Measurements from ENCODE around the gene VCAM1. TPM values are rescaled to one million over a fixed set of nuclear protein-coding genes. Genes with fewer than 3 reads are reported as not detected.

VCAM1 gene
- total RNA-seq, 1 experiment from 2014 or later = 0.08 TPM

GRCh38 chr1:100746542-100746932, 27.0 kb downstream of the VCAM1 start:
- DNase-seq (ENCODE audit: low read depth, low spot score) (no peak), ATAC-seq (no peak)
- TF ChIP-seq CTCF (IDR thresholded peaks at IDR 0.05) (no peak), TCF7L2 (IDR thresholded peaks at IDR 0.05; ENCODE audit: low read depth, low read length) (no peak), REST (IDR thresholded peaks at IDR 0.05; ENCODE audit: insufficient read depth in 1 of 2, low read depth in 2 of 2, low read length in 1 of 2) (no peak), SIN3A (IDR thresholded peaks at IDR 0.05; ENCODE audit: borderline replicate concordance, insufficient read depth, low read depth, low read length) (no peak), POLR2AphosphoS5 (IDR thresholded peaks at IDR 0.05; ENCODE audit: low read depth, low read length) (no peak)
- H3K4me1 ChIP-seq (ENCODE audit: control insufficient read depth, insufficient read depth, low read length) = no peaks in the 10 kb centered on the region
- ChIA-PET CTCF (no interaction called here), POLR2A (no interaction called here)
- H3K27ac ChIP-seq (ENCODE audit: low read length) = no peak overlapping the region
- BruUV-seq (replicated peaks) = no TSS peak
- no peaks in the 10 kb centered on the region; the same call in 1 of the 2 replicates for H3K27me3 ChIP-seq (ENCODE audit: control insufficient read depth, insufficient read depth, low read length)
- H3K36me3 ChIP-seq (ENCODE audit: control insufficient read depth, insufficient read depth, low read length) = no peaks in the 10 kb centered on the region
- intact Hi-C loops (cut with micrococcal nuclease; ENCODE audit: unreplicated experiment) (no loop called here), in situ Hi-C loops (cut with HindIII; ENCODE audit: low pct_unique_long_range_greater_than_20kb, low sequenced_read_pairs) (no loop called here)
- no peaks in the 10 kb centered on the region for H3K9me3 ChIP-seq (ENCODE audit: control insufficient read depth, insufficient read depth, low read depth, low read length)
- H3K4me3 ChIP-seq (ENCODE audit: low read depth in 2 of 2, low read length in 2 of 2) = no peak overlapping the region

GRCh38 chr1:100747771-100748170, 28.2 kb downstream of the VCAM1 start:
- Histone ChIP-seq H3K27ac (ENCODE audit: low read length) (no peak overlapping the region), H3K4me3 (ENCODE audit: low read depth in 2 of 2, low read length in 2 of 2) (no peak overlapping the region), H3K36me3 (ENCODE audit: control insufficient read depth, insufficient read depth, low read length) (no peaks in the 10 kb centered on the region), H3K27me3 (ENCODE audit: control insufficient read depth, insufficient read depth, low read length) (no peaks in the 10 kb centered on the region), H3K9me3 (ENCODE audit: control insufficient read depth, insufficient read depth, low read depth, low read length) (no peaks in the 10 kb centered on the region), H3K4me1 (ENCODE audit: control insufficient read depth, insufficient read depth, low read length) (no peaks in the 10 kb centered on the region)
- BruUV-seq (replicated peaks) = no TSS peak
- DNase-seq (ENCODE audit: low read depth, low spot score) (no peak), ATAC-seq (no peak)
- in situ Hi-C loops (cut with HindIII; ENCODE audit: low pct_unique_long_range_greater_than_20kb, low sequenced_read_pairs) (no loop called here), intact Hi-C loops (cut with micrococcal nuclease; ENCODE audit: unreplicated experiment) (no loop called here)
- ChIA-PET POLR2A (no interaction called here), CTCF (no interaction called here)
- TF ChIP-seq TCF7L2 (IDR thresholded peaks at IDR 0.05; ENCODE audit: low read depth, low read length) = no peak
- no peak for TF ChIP-seq REST (IDR thresholded peaks at IDR 0.05; ENCODE audit: insufficient read depth in 1 of 2, low read depth in 2 of 2, low read length in 1 of 2)
- no peak for TF ChIP-seq CTCF (IDR thresholded peaks at IDR 0.05)
- no peak for TF ChIP-seq POLR2AphosphoS5 (IDR thresholded peaks at IDR 0.05; ENCODE audit: low read depth, low read length)
- no peak for TF ChIP-seq SIN3A (IDR thresholded peaks at IDR 0.05; ENCODE audit: borderline replicate concordance, insufficient read depth, low read depth, low read length)

Data from Panc1 (cell line).